Nephron progenitor cell (in vitro differentiated cells): Measurements from ENCODE around the gene TECR.

ENCODE experiments used
- DNase-seq: peaks from one replicate; pipeline ENCODE4 v3.0.0; 2021
- H3K27ac Mint-ChIP-seq: 2 replicates; pipeline ENCODE4 v1.8.0; 2021; ENCODE audit warnings: mild to moderate bottlenecking, moderate library complexity, mixed read lengths
- H3K27me3 Mint-ChIP-seq: 2 replicates; pipeline ENCODE4 v1.8.0; 2021; ENCODE audit warnings: mild to moderate bottlenecking, low read depth, mixed read lengths; ENCODE audit not compliant: poor library complexity
- H3K36me3 Mint-ChIP-seq: 2 replicates; pipeline ENCODE4 v1.8.0; 2021; ENCODE audit warnings: low read depth, mixed read lengths
- H3K4me1 Mint-ChIP-seq: 2 replicates; pipeline ENCODE4 v1.8.0; 2021; ENCODE audit warnings: mixed read lengths
- H3K4me3 Mint-ChIP-seq: 2 replicates; pipeline ENCODE4 v1.8.0; 2021; ENCODE audit warnings: mild to moderate bottlenecking, moderate library complexity, mixed read lengths
- H3K9me3 Mint-ChIP-seq: 2 replicates; pipeline ENCODE4 v1.8.0; 2021; ENCODE audit warnings: mild to moderate bottlenecking, moderate library complexity, mixed read lengths
- TF ChIP-seq, protein P1 (sequence below): fragments of 200-600 bp; sonication (generic); IDR thresholded peaks from 2 replicates; pipeline ENCODE4 v1.5.0; 2021; ENCODE audit warnings: antibody characterized with exemption

TECR gene

DNA sequence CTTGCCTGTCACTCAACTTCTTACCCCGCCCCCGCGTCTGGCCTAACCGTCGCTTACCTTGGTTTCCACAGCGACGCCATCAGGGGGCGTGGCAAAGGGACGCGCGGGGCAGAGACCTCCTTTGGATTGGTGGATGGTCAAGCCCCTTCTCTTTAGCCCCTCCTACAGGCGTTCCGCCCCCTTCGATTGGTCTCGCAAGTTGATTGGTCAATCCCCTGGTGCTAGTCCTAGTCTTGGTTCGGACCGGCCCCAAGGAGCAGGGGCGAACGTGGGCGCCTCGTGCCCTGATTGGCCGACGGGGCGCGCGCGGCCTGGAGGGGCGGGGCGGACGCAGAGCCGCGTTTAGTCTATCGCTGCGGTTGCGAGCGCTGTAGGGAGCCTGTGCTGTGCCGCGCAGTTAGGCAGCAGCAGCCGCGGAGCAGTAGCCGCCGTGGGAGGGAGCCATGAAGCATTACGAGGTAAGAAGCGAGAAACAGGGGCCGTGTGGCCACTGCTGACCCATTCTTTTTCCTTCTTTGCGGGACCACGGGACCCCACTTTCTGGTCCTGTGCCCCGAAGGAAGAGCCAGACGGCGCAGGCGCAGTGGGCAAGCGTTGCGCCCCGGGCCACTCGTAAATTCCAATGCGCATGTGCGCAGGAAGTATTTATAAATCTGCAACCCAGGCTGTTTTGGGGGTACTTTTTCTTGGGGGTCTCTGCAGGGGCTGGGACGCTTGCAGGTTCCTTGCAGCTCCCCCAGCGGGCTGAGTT is at the start of gene TECR:
TSS of gene TECR (plus strand) at position 341 of the 751 bp plus-strand sequence. CDS start at position 444, 103 bp downstream.
- Mint-ChIP-seq H3K36me3 (peaks cover 12% of the 10 kb centered on the region), H3K4me3 (peak within 1 kb of the TSS; percentile 95), H3K27ac (peak within 1 kb of the TSS; percentile 97), H3K9me3 (no peaks in the 10 kb centered on the region), H3K27me3 (no peaks in the 10 kb centered on the region), H3K4me1 (peaks cover 35% of the 10 kb centered on the region)
- DNase-seq: peak; percentile 100
- TF ChIP-seq, protein P1, sequence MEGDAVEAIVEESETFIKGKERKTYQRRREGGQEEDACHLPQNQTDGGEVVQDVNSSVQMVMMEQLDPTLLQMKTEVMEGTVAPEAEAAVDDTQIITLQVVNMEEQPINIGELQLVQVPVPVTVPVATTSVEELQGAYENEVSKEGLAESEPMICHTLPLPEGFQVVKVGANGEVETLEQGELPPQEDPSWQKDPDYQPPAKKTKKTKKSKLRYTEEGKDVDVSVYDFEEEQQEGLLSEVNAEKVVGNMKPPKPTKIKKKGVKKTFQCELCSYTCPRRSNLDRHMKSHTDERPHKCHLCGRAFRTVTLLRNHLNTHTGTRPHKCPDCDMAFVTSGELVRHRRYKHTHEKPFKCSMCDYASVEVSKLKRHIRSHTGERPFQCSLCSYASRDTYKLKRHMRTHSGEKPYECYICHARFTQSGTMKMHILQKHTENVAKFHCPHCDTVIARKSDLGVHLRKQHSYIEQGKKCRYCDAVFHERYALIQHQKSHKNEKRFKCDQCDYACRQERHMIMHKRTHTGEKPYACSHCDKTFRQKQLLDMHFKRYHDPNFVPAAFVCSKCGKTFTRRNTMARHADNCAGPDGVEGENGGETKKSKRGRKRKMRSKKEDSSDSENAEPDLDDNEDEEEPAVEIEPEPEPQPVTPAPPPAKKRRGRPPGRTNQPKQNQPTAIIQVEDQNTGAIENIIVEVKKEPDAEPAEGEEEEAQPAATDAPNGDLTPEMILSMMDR: no peak

GRCh38 chr19:14479975-14480699 is 49.3 kb upstream of the TECR start:
- Mint-ChIP-seq H3K9me3 (no peaks in the 10 kb centered on the region), H3K36me3 (peaks cover 12% of the 10 kb centered on the region), H3K4me1 (peaks cover 26% of the 10 kb centered on the region), H3K27ac (no peak overlapping the region), H3K4me3 (no peak overlapping the region), H3K27me3 (no peaks in the 10 kb centered on the region)
- peak; percentile 89 for DNase-seq
- TF ChIP-seq, protein P1: peak; percentile 95

- H3K27ac Mint-ChIP-seq: no peak overlapping the region
- TF ChIP-seq, protein P1: no peak
- peaks cover 22% of the 10 kb centered on the region for H3K4me1 Mint-ChIP-seq
- H3K36me3 Mint-ChIP-seq: peaks cover 12% of the 10 kb centered on the region
- no peaks in the 10 kb centered on the region for H3K27me3 Mint-ChIP-seq
- no peak for DNase-seq
- no peaks in the 10 kb centered on the region for H3K9me3 Mint-ChIP-seq
- no peak overlapping the region for H3K4me3 Mint-ChIP-seq
Observed at GRCh38 chr19:14480700-14481079, 48.7 kb upstream of the TECR start.

DNA sequence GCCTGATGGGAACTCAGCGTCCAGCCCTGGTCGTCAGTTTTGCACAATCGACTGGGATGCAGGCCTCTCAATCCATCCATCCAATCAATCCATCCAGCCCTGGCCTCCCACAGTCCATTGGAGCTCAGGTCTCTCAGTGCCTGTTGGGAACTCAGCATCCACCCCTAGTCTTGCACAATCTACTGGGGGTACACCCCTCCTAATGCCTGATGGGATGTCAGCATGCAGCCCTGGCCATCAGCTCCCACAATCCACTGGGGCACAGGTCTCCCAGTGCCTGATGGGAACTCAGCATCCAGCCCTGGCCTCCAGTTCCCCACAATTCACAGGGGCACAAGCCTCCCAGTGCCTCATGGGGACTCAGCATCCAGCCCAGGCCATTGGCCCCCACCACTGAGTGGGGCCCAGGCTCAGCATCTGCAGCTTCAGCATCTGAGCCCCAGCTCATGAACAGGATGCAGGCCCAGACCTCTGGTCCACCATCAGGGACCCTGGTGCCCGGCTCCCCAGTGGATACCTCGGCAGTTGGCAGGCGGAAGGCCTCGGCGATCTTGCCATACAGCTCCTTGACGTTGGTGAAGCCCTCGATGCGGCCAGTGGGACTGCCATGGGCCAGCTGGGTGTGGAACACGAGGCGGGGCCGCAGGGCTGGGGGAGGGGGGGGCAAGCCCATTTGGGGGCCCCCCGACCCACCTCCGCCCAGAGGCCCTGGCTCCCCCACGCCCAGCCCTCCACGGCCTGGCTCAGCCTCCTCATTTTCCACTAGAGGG is 47.0 kb upstream of the TECR start:
- DNase-seq: no peak
- H3K4me1 Mint-ChIP-seq: peaks cover 9% of the 10 kb centered on the region
- no peaks in the 10 kb centered on the region for H3K27me3 Mint-ChIP-seq
- no peak overlapping the region for H3K4me3 Mint-ChIP-seq
- TF ChIP-seq, protein P1: no peak
- no peak overlapping the region for H3K27ac Mint-ChIP-seq
- H3K9me3 Mint-ChIP-seq: no peaks in the 10 kb centered on the region
- peaks cover 25% of the 10 kb centered on the region for H3K36me3 Mint-ChIP-seq

DNA sequence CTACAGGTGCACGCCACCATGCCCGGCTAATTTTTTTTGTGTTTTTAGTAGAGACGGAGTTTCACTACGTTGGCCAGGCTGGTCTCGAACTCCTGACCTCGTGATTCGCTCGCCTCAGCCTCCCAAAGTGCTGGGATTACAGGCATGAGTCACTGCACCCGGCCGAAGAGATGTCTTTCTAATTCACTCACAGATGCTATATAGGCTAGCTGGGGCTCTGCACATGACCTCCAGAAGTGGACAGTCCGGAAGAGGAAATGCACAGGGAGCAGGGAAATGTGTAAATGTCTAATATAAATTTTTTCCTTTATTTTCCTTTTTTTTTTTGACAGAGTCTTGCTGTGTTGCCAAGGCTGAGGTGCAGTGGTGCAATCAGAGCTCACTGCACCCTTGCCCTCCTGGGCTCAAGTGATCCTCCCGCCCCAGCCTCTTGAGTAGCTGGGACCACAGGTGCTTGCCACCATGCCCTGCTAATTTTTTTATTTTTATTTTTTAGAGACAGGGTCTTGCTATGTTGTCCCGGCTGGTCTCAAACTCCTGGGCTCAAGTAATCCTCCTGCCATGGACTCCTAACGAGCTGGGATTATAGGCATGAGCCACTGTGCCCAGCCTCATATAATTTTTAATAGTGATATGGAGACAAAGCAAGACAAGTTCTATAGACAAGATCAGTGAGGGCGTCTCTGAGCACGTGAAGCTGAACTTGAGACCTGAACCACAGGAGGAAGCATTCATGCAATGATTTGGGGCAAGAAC is 41.8 kb upstream of the TECR start:
- peaks cover 47% of the 10 kb centered on the region for H3K36me3 Mint-ChIP-seq
- TF ChIP-seq, protein P1: no peak
- H3K4me1 Mint-ChIP-seq: peaks cover 4% of the 10 kb centered on the region
- no peaks in the 10 kb centered on the region for H3K27me3 Mint-ChIP-seq
- H3K27ac Mint-ChIP-seq: peak overlapping the region; percentile 30
- no peak overlapping the region for H3K4me3 Mint-ChIP-seq
- H3K9me3 Mint-ChIP-seq: no peaks in the 10 kb centered on the region
- DNase-seq: no peak
